ENCODE data around the gene PAAF1. TPM values are rescaled to one million over a fixed set of nuclear protein-coding genes. Genes with fewer than 3 reads are reported as not detected.

PAAF1 gene
- total and polyA plus RNA-seq, 2 experiments from 2014 or later = 13.6 to 18.1 TPM

GRCh38 chr11:73969091-73969490 lies 92.3 kb downstream of the PAAF1 start:
- H3K9me3 Mint-ChIP-seq = no peaks in the 10 kb centered on the region; the same call in 2 of the 3 replicates
- H3K27me3 Mint-ChIP-seq (ENCODE audit: insufficient read depth, low read depth, poor library complexity) = peaks cover 10% of the 10 kb centered on the region

More at GRCh38 chr11:73969091-73969490, 92.3 kb downstream of the PAAF1 start:
- Mint-ChIP-seq H3K4me1 (peaks cover 9% of the 10 kb centered on the region), H3K27ac (no peak overlapping the region), H3K36me3 (ENCODE audit: low read depth) (peaks cover 3% of the 10 kb centered on the region; the same call in 1 of the 3 replicates), H3K4me3 (no peak overlapping the region)
- DNase-seq (ENCODE audit: low spot score) = no peak
- H3K4me1 ChIP-seq (ENCODE audit: insufficient read depth) = peaks cover 4% of the 10 kb centered on the region; the same call in 1 of the 2 replicates
- H3K4me2 ChIP-seq = no peak overlapping the region
- H4K20me1 ChIP-seq (replicated peaks; ENCODE audit: insufficient read depth) = no peaks in the 10 kb centered on the region
- no peaks in the 10 kb centered on the region for H3K27me3 ChIP-seq (ENCODE audit: insufficient read depth)
- H3K4me3 ChIP-seq = no peak overlapping the region
- no peaks in the 10 kb centered on the region for H3K79me2 ChIP-seq (replicated peaks; ENCODE audit: insufficient read depth)
- H3F3A ChIP-seq (replicated peaks; ENCODE audit: low read depth) = 0 out of 2 replicates have a peak, but pooled peaks cover 8% of the 10 kb centered on the region
- ATAC-seq = no peak
- H3K9me2 ChIP-seq (ENCODE audit: insufficient read depth) = no peaks in the 10 kb centered on the region
- TF ChIP-seq ZNF462 (CRISPR knock-in tag; IDR thresholded peaks at IDR 0.05) = no peak
- no peak for TF ChIP-seq CTCF (conservative IDR thresholded peaks at IDR 0.05; ENCODE audit: low read depth in 2 of 2)
- TF ChIP-seq REST (IDR thresholded peaks at IDR 0.05; ENCODE audit: unreplicated experiment) = no peak
- TF ChIP-seq EZH2 (IDR thresholded peaks at IDR 0.05; ENCODE audit: low read depth, unreplicated experiment) = no peak
- no peak for TF ChIP-seq ETS1 (IDR thresholded peaks at IDR 0.05)
- TF ChIP-seq STAT1 (IDR thresholded peaks at IDR 0.05; ENCODE audit: unreplicated experiment) = no peak
- no peak for TF ChIP-seq JUNB (IDR thresholded peaks at IDR 0.05; ENCODE audit: unreplicated experiment)
- H2AFZ ChIP-seq = no peak overlapping the region
- no peak overlapping the region for H3K27ac ChIP-seq (ENCODE audit: low read depth)
- no peaks in the 10 kb centered on the region for H3K36me3 ChIP-seq (ENCODE audit: insufficient read depth)
